K562 treated with DMSO at 1 percent for 24 hours (cell line): Measurements from ENCODE around the gene PSMD4. TPM values are rescaled to one million over a fixed set of nuclear protein-coding genes. Genes with fewer than 3 reads are reported as not detected.

Experiments used
- total RNA-seq: library from RNA; unstranded; fragments of 300-600 nt; gene quantifications from 2 replicates; pipeline ENCODE4 v1.2.3, GENCODE V29; 2022; ENCODE audit warnings: low read depth; ENCODE audit not compliant: insufficient read depth

The PSMD4 gene
- total RNA-seq = 331 and 341 TPM in 2 replicates

DNA sequence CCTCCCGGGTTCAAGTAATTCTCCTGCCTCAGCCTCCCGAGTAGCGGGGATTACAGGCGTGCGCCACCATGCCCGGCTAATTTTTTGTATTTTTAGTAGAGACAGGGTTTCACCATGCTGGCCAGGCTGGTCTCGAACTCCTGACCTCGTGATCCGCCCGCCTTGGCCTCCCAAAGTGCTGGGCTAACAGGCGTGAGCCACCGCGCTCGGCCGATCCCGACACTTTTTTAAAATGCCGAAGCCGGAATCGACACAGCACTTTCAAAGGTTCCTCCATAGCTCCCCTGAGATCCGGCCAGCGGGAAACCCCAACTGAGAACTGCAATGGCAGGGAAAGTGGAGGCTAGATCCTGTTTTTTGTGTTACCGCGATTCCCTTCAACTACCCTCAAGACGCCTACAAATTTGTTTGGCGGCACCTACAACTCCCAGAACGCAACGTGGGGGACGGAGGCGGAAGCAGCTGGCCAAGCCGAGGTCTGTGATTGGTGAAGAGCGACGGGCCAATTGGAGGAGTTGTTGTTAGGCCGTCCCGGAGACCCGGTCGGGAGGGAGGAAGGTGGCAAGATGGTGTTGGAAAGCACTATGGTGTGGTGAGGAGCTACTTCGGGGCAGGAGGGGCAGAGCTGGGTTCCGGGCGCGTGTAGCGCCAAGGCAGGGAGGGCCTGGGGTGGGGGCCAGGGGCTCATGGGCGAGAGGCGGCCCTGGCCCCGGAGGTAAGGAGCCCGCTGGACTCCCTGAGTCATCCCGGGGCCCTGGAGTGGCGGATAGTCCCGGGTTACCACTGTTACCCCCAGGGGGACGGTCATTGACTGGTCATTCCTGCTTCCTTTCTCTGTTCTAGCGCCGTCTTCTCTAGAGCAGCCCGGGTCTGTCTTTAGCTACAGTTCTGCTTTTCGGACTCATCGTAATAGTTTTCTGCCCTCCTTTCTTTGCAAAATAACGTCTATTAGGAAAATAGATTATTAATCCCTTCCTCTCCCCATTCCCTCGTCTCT is at the start of gene PSMD4:
Gene PSMD4, plus strand, starts transcription at position 518 of the 997 bp plus-strand sequence. Its CDS starts 49 bp downstream, at position 567.

DNA sequence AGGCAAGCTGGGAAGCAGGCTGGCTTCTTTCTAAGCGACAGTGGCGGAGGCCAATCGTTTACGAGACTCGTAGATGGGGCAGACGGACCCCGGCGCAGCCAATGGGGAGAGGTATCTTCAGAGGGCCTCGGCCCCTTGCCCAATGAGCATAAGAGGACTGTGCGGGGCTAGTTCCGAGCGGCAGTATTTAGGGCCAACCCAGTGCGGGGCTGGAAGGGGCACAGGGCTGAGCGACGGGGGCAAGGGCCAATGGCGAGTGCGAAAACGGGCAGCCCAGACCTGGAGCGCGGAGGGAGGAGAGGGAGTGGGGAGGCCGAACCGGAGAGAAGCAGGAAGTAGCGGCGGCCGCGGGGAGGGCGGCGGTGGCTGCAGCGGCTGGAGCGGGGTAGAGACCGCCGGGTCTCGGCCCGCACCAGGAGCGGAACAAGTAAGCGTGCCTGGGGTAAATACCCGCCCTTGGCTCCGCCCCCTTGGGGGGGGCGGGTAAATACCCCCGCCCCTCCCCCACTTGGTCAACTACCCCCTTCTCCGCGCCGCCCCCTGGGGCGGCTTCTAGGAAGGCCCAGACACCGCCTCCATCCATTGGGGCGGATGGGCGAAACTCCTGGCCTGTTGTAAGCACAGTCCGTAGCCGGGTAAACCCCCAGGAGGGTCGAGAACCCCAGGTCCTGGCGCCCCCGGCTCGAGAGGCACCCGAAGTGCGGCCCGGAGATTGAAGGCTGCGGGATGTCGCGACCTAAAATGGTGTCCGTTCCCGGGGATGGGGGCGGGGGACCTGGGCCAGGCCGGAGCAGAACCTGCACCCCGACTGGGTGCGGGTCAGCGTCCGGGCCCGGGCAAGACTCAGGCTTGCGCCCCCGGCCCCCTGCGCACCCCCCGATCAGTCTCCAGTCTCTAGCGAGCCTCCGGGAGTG is 27.7 kb downstream of the PSMD4 start, which contains the start of gene ZNF687:
Gene ZNF687, plus strand, starts transcription at position 331 of the 914 bp plus-strand sequence. CDS start 3,993 bp downstream, outside the sequence.

Other genes with a start within 250 kb of the PSMD4 start
- 18.5 and 23.2 TPM in 2 replicates for gene MINDY1, start 247.8 kb upstream of the PSMD4 start, total RNA-seq
- 23.5 and 26.5 TPM in 2 replicates for gene PRUNE1, start 246.3 kb upstream of the PSMD4 start, total RNA-seq
- gene BNIPL, start 218.1 kb upstream of the PSMD4 start, total RNA-seq = 1.7 and 2.0 TPM in 2 replicates
- gene C1orf56, start 207.0 kb upstream of the PSMD4 start, total RNA-seq = 5.3 and 7.5 TPM in 2 replicates
- gene CDC42SE1, start 195.1 kb upstream of the PSMD4 start, total RNA-seq = 58.3 and 67.9 TPM in 2 replicates
- gene MLLT11, start 194.3 kb upstream of the PSMD4 start, total RNA-seq = 9.1 and 9.4 TPM in 2 replicates
- 3.6 and 3.7 TPM in 2 replicates for gene GABPB2, start 184.0 kb upstream of the PSMD4 start, total RNA-seq
- 8.6 and 9.7 TPM in 2 replicates for gene SEMA6C, start 108.1 kb upstream of the PSMD4 start, total RNA-seq
- gene TNFAIP8L2, start 98.1 kb upstream of the PSMD4 start, total RNA-seq = 0.79 and 2.2 TPM in 2 replicates
- 5.2 and 5.8 TPM in 2 replicates for gene LYSMD1, start 88.8 kb upstream of the PSMD4 start, total RNA-seq
- gene SCNM1, start 88.6 kb upstream of the PSMD4 start, total RNA-seq = 41.3 and 42.0 TPM in 2 replicates
- gene TMOD4, start 78.8 kb upstream of the PSMD4 start, total RNA-seq = 0.38 TPM in 1 of 2 replicates, not detected in the other
- gene VPS72, start 64.5 kb upstream of the PSMD4 start, total RNA-seq = 74.3 and 81.7 TPM in 2 replicates
- gene PIP5K1A, start 56.2 kb upstream of the PSMD4 start, total RNA-seq = 17.7 and 19.0 TPM in 2 replicates
- 40.9 and 43.8 TPM in 2 replicates for gene ZNF687, start 27.6 kb downstream of the PSMD4 start, total RNA-seq
- gene PI4KB, start 72.7 kb downstream of the PSMD4 start, total RNA-seq = 58.2 and 61.3 TPM in 2 replicates
- gene RFX5, start 92.5 kb downstream of the PSMD4 start, total RNA-seq = 20.3 and 25.1 TPM in 2 replicates
- 52.9 TPM in 2 replicates for gene SELENBP1, start 118.0 kb downstream of the PSMD4 start, total RNA-seq
- 494 and 537 TPM in 2 replicates for gene PSMB4, start 144.8 kb downstream of the PSMD4 start, total RNA-seq
- 22.3 and 28.9 TPM in 2 replicates for gene POGZ, start 204.8 kb downstream of the PSMD4 start, total RNA-seq